IMR-90 (cell line): ENCODE results near the gene ARFIP1. TPM values are rescaled to one million over a fixed set of nuclear protein-coding genes. Genes with fewer than 3 reads are reported as not detected.

Source experiments
- ATAC-seq: fragments of 200-7000 bp; cut with Tn5 transposase; 2 replicates; pipeline ENCODE4 v1.9.1; 2020; ENCODE audit warnings: low read depth, mild to moderate bottlenecking, moderate library complexity
- BruUV-seq: library from RNA; stranded (reverse); fragments of 400-500 nt; replicated peaks from 2 replicates; lab custom pipeline; 2021; lab: Mats Ljungman, UMichigan
- CTCF ChIA-PET: fragments of 300-600 bp; formaldehyde crosslinking; extraction: SDS; loops from one replicate; lab custom pipeline; 2021; ENCODE audit warnings: antibody characterized with exemption; lab: Yijun Ruan, JAX
- POLR2A ChIA-PET: fragments of 300-600 bp; sonication (Branson Sonifier 250); formaldehyde crosslinking; loops from one replicate; lab custom pipeline; 2022; ENCODE audit warnings: antibody characterized with exemption; ENCODE audit not compliant: unreplicated experiment; lab: Charles Lee
- DNase-seq: peaks from one replicate; pipeline ENCODE4 v3.0.0; 2013
- H2AFZ ChIP-seq: replicated peaks from 2 replicates; pipeline ENCODE3; 2013; ENCODE audit warnings: low read length, mild to moderate bottlenecking; ENCODE audit not compliant: poor library complexity
- H2AK5ac ChIP-seq: 2 replicates; pipeline ENCODE4 v1.6.1; 2013; ENCODE audit warnings: low read depth, low read length, inconsistent platforms
- H2AK9ac ChIP-seq: replicated peaks from 2 replicates; pipeline ENCODE3; 2013; ENCODE audit warnings: mild to moderate bottlenecking, low read depth, low read length, moderate library complexity; ENCODE audit not compliant: poor library complexity
- H2BK120ac ChIP-seq: 2 replicates; pipeline ENCODE4 v1.6.1; 2013; ENCODE audit warnings: low read depth, low read length, inconsistent platforms
- H2BK15ac ChIP-seq: 3 replicates; pipeline ENCODE4 v1.6.1; 2013; ENCODE audit warnings: low read depth, low read length, inconsistent platforms
- H2BK20ac ChIP-seq: 2 replicates; pipeline ENCODE4 v1.6.1; 2013; ENCODE audit warnings: low read depth, mild to moderate bottlenecking, inconsistent platforms, low read length, moderate library complexity
- H2BK5ac ChIP-seq: 2 replicates; pipeline ENCODE4 v1.6.1; 2013; ENCODE audit warnings: mild to moderate bottlenecking, low read depth, low read length, inconsistent platforms; ENCODE audit not compliant: poor library complexity, severe bottlenecking
- H3K14ac ChIP-seq: replicated peaks from 2 replicates; pipeline ENCODE4 v1.6.1; 2013; ENCODE audit warnings: low read depth, low read length, inconsistent platforms
- H3K18ac ChIP-seq: 2 replicates; pipeline ENCODE4 v1.6.1; 2013; ENCODE audit warnings: low read depth, low read length, control low read depth
- H3K23ac ChIP-seq: 2 replicates; pipeline ENCODE4 v1.6.1; 2013; ENCODE audit warnings: low read depth, low read length, inconsistent platforms
- H3K27ac ChIP-seq: 2 replicates; pipeline ENCODE4 v1.5.1; 2013; ENCODE audit warnings: mild to moderate bottlenecking, control low read depth, low read length; ENCODE audit not compliant: insufficient read depth
- H3K27me3 ChIP-seq: 2 replicates; pipeline ENCODE4 v1.6.1; 2013; ENCODE audit warnings: low read length; ENCODE audit not compliant: control insufficient read depth, insufficient read depth
- H3K36me3 ChIP-seq: 2 replicates; pipeline ENCODE4 v1.6.1; 2013; ENCODE audit warnings: low read length, mixed read lengths; ENCODE audit not compliant: control insufficient read depth, insufficient read depth
- H3K4ac ChIP-seq: 2 replicates; pipeline ENCODE4 v1.6.1; 2013; ENCODE audit warnings: low read depth, low read length, inconsistent platforms
- H3K4me1 ChIP-seq: 2 replicates; pipeline ENCODE4 v1.6.1; 2013; ENCODE audit warnings: low read length, mixed read lengths; ENCODE audit not compliant: control insufficient read depth, insufficient read depth
- H3K4me2 ChIP-seq: 2 replicates; pipeline ENCODE4 v1.6.1; 2013; ENCODE audit warnings: low read depth, mild to moderate bottlenecking, control low read depth, low read length, moderate library complexity
- H3K4me3 ChIP-seq: 2 replicates; pipeline ENCODE4 v1.5.1; 2013; ENCODE audit warnings: low read depth, mild to moderate bottlenecking, control low read depth, low read length, moderate library complexity; ENCODE audit not compliant: insufficient read depth
- H3K56ac ChIP-seq: 2 replicates; pipeline ENCODE4 v1.6.1; 2013; ENCODE audit warnings: low read length, inconsistent platforms; ENCODE audit not compliant: insufficient read depth; ENCODE audit errors: extremely low read depth
- H3K79me1 ChIP-seq, 2 experiments: 2 replicates each; pipeline ENCODE4 v1.6.1; 2013; ENCODE audit warnings: low read length in 2 of 2, inconsistent platforms in 1 of 2, low read depth in 1 of 2
- H3K9ac ChIP-seq: 2 replicates; pipeline ENCODE4 v1.6.1; 2013; ENCODE audit warnings: low read depth, low read length, control low read depth
- H3K9me1 ChIP-seq: 2 replicates; pipeline ENCODE4 v1.6.1; 2013; ENCODE audit warnings: low read length, inconsistent platforms; ENCODE audit not compliant: insufficient read depth
- H3K9me3 ChIP-seq: 2 replicates; pipeline ENCODE4 v1.6.1; 2013; ENCODE audit warnings: low read length; ENCODE audit not compliant: control insufficient read depth, insufficient read depth
- H4K20me1 ChIP-seq: 2 replicates; pipeline ENCODE4 v1.6.1; 2013; ENCODE audit warnings: low read length, inconsistent platforms; ENCODE audit not compliant: insufficient read depth
- H4K5ac ChIP-seq: 2 replicates; pipeline ENCODE4 v1.6.1; 2013; ENCODE audit warnings: mild to moderate bottlenecking, low read depth, low read length, control low read depth
- H4K8ac ChIP-seq, 2 experiments: 2 replicates each; pipeline ENCODE4 v1.6.1; 2013; ENCODE audit warnings: low read depth in 2 of 2, low read length in 2 of 2, control low read depth in 1 of 2, inconsistent platforms in 1 of 2
- H4K91ac ChIP-seq: 2 replicates; pipeline ENCODE4 v1.6.1; 2013; ENCODE audit warnings: low read depth, low read length, inconsistent platforms; ENCODE audit not compliant: insufficient read depth
- BHLHE40 ChIP-seq: fragments of 150-350 bp; IDR thresholded peaks from 2 replicates; pipeline ENCODE4 v1.6.1; 2016; ENCODE audit warnings: mild to moderate bottlenecking, low read depth, low read length
- CEBPB ChIP-seq: IDR thresholded peaks from 2 replicates; pipeline ENCODE4 v1.6.1; 2012; ENCODE audit warnings: low read depth, low read length, improper control_type of control experiment
- FOS ChIP-seq: fragments of 150-350 bp; IDR thresholded peaks from 2 replicates; pipeline ENCODE4 v1.6.1; 2016; ENCODE audit warnings: low read depth, low read length
- MAFK ChIP-seq: IDR thresholded peaks from 2 replicates; pipeline ENCODE4 v1.6.1; 2012; ENCODE audit warnings: low read depth, low read length, improper control_type of control experiment
- MAZ ChIP-seq: IDR thresholded peaks from 2 replicates; pipeline ENCODE4 v1.6.1; 2012; ENCODE audit warnings: low read depth, mild to moderate bottlenecking, low read length, improper control_type of control experiment, moderate library complexity, borderline replicate concordance
- MXI1 ChIP-seq: IDR thresholded peaks from 2 replicates; pipeline ENCODE4 v1.6.1; 2012; ENCODE audit warnings: low read depth, mild to moderate bottlenecking, low read length, moderate library complexity, borderline replicate concordance
- POLR2A ChIP-seq: IDR thresholded peaks from 2 replicates; pipeline ENCODE4 v1.6.1; 2012; ENCODE audit warnings: mild to moderate bottlenecking, low read depth, low read length
- RAD21 ChIP-seq: IDR thresholded peaks from 2 replicates; pipeline ENCODE4 v1.6.1; 2012; ENCODE audit warnings: low read length, improper control_type of control experiment
- RCOR1 ChIP-seq: IDR thresholded peaks from 2 replicates; pipeline ENCODE4 v1.6.1; 2012; ENCODE audit warnings: mild to moderate bottlenecking, low read length, improper control_type of control experiment; ENCODE audit not compliant: insufficient replicate concordance
- RFX5 ChIP-seq: IDR thresholded peaks from 2 replicates; pipeline ENCODE4 v1.8.0; 2012; ENCODE audit warnings: low read depth, mild to moderate bottlenecking, low read length, moderate library complexity
- SMC3 ChIP-seq: fragments of 150-350 bp; IDR thresholded peaks from 2 replicates; pipeline ENCODE4 v1.6.1; 2016; ENCODE audit warnings: low read depth, mild to moderate bottlenecking, antibody characterized with exemption, low read length, moderate library complexity
- WGBS, 2 experiments: methylation state at CpG; one replicate each; pipeline versions ENCODE4 v1.1.5 to v1.1.7; 2013; ENCODE audit warnings: missing lambda C conversion rate in 2 of 2; ENCODE audit not compliant: insufficient read length in 1 of 2; ENCODE audit errors: extremely low coverage in 2 of 2; 5-methylcytosine and 5-hydroxymethylcytosine counted together
- dilution Hi-C: fragments of 300-500 bp; cut with HindIII; formaldehyde crosslinking; loops from one replicate; pipeline ENCODE4 v1.14.3; 2018; ENCODE audit warnings: low sequenced_read_pairs; ENCODE audit not compliant: unreplicated experiment
- in situ Hi-C: fragments of 300-500 bp; cut with MboI; formaldehyde crosslinking; loops from 3 replicates; pipeline ENCODE4 v1.14.3; 2019; ENCODE audit warnings: low sequenced_read_pairs, inconsistent platforms, mixed read lengths
- intact Hi-C: fragments of 100-400 bp; cut with micrococcal nuclease; formaldehyde crosslinking; loops from 2 replicates; pipeline ENCODE4 v1.10.0; 2022
- polyA plus RNA-seq, 3 experiments: library from polyadenylated mRNA; depleted of rRNA; stranded (reverse); fragments of >200 nt; gene quantifications; 2 replicates each; pipeline ENCODE4 v1.2.3, GENCODE V29; 2012; ENCODE audit warnings: low replicate concordance in 1 of 3
- total RNA-seq: library from RNA; depleted of rRNA; stranded (reverse); fragments of >200 nt; gene quantifications from 2 replicates; pipeline ENCODE4 v1.2.3, GENCODE V29; 2012
- TF ChIP-seq, protein P1 (sequence below): conservative IDR thresholded peaks from 2 replicates; pipeline ENCODE4 v1.5.1; 2012; ENCODE audit warnings: mild to moderate bottlenecking, low read depth, low read length, improper control_type of control experiment
- TF ChIP-seq, protein P2 (sequence below): fragments of 150-350 bp; IDR thresholded peaks from 2 replicates; pipeline ENCODE4 v1.6.1; 2017; ENCODE audit warnings: mild to moderate bottlenecking, antibody characterized with exemption, low read length, low read depth

The ARFIP1 gene
- total and polyA plus RNA-seq, 2 of the 4 experiments (the other 2 are of a cell fraction) = 12.7 to 30.5 TPM

DNA sequence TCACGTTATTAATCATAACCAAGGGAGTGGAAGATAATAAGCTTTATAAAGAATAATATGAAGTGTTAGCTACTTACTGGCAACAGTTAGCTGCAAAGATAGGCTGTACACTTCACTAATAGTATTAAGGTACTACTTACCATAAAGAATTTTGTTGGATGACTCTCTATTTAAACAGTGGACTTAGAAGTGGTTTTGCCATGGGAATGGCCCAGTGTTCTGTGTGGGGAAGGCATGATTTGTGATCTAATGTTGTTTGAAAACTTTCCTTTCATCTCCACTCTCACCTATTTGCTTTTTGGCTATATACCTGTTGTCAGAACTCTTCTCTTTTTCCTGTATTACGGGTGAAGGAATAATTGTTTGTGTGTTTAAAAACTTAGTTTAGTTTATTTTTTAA lies 179.3 kb downstream of the ARFIP1 start:
- H2AFZ ChIP-seq = no peak overlapping the region
- no peaks in the 10 kb centered on the region for H3K36me3 ChIP-seq
- no peak for DNase-seq
- H2BK120ac ChIP-seq = no peak overlapping the region
- no peak overlapping the region for H4K5ac ChIP-seq
- no peak overlapping the region for H2BK15ac ChIP-seq
- in situ Hi-C loops (no loop called here), dilution Hi-C loops (no loop called here), intact Hi-C loops (no loop called here)
- no peak overlapping the region for H3K4ac ChIP-seq
- no peak overlapping the region for H3K4me2 ChIP-seq
- H3K56ac ChIP-seq = no peak overlapping the region
- no peak overlapping the region for H2BK20ac ChIP-seq
- no peak overlapping the region for H4K8ac ChIP-seq
- ChIA-PET POLR2A (no interaction called here), CTCF (no interaction called here)
- no peak overlapping the region for H2AK9ac ChIP-seq
- no peaks in the 10 kb centered on the region; the same call in 1 of the 2 replicates for H3K9me1 ChIP-seq
- WGBS, 2 experiments = no CpG with 5 or more reads among the region's 2 CpGs
- TF ChIP-seq RCOR1 (no peak), BHLHE40 (no peak), SMC3 (no peak), RFX5 (no peak), MAZ (no peak), POLR2A (no peak), MAFK (no peak), FOS (no peak), RAD21 (no peak), MXI1 (no peak), CEBPB (no peak)
- TF ChIP-seq, protein P1, sequence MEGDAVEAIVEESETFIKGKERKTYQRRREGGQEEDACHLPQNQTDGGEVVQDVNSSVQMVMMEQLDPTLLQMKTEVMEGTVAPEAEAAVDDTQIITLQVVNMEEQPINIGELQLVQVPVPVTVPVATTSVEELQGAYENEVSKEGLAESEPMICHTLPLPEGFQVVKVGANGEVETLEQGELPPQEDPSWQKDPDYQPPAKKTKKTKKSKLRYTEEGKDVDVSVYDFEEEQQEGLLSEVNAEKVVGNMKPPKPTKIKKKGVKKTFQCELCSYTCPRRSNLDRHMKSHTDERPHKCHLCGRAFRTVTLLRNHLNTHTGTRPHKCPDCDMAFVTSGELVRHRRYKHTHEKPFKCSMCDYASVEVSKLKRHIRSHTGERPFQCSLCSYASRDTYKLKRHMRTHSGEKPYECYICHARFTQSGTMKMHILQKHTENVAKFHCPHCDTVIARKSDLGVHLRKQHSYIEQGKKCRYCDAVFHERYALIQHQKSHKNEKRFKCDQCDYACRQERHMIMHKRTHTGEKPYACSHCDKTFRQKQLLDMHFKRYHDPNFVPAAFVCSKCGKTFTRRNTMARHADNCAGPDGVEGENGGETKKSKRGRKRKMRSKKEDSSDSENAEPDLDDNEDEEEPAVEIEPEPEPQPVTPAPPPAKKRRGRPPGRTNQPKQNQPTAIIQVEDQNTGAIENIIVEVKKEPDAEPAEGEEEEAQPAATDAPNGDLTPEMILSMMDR = no peak
- TF ChIP-seq, protein P2, sequence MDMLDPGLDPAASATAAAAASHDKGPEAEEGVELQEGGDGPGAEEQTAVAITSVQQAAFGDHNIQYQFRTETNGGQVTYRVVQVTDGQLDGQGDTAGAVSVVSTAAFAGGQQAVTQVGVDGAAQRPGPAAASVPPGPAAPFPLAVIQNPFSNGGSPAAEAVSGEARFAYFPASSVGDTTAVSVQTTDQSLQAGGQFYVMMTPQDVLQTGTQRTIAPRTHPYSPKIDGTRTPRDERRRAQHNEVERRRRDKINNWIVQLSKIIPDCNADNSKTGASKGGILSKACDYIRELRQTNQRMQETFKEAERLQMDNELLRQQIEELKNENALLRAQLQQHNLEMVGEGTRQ = no peak
- H3K9ac ChIP-seq = no peak overlapping the region
- no peaks in the 10 kb centered on the region for H4K20me1 ChIP-seq
- ATAC-seq = no peak
- H3K18ac ChIP-seq = no peak overlapping the region
- no peak overlapping the region for H3K14ac ChIP-seq
- no TSS peak for BruUV-seq
- H2AK5ac ChIP-seq = no peak overlapping the region
- peaks cover 10% of the 10 kb centered on the region for H3K4me1 ChIP-seq
- H3K79me1 ChIP-seq = no peaks in the 10 kb centered on the region
- no peaks in the 10 kb centered on the region for H3K9me3 ChIP-seq
- no peak overlapping the region for H3K27ac ChIP-seq
- no peak overlapping the region for H3K23ac ChIP-seq
- H2BK5ac ChIP-seq = no peak overlapping the region
- H3K4me3 ChIP-seq = no peak overlapping the region
- no peaks in the 10 kb centered on the region for H3K27me3 ChIP-seq
- H4K91ac ChIP-seq = no peak overlapping the region
